ENCODE results near the gene TSNAX. TPM values are rescaled to one million over a fixed set of nuclear protein-coding genes. Genes with fewer than 3 reads are reported as not detected.

Gene TSNAX
- total and polyA plus RNA-seq, 2 of the 4 experiments (the other 2 are of a cell fraction) = 19.6 to 60.6 TPM

- DNase-seq = no peak
- H2BK5ac ChIP-seq (ENCODE audit: low read depth, low read length, poor library complexity, severe bottlenecking) = no peak overlapping the region
- no peak overlapping the region for H4K5ac ChIP-seq (ENCODE audit: low read depth, low read length)
- H3K56ac ChIP-seq (ENCODE audit: extremely low read depth, insufficient read depth, low read length) = no peak overlapping the region
- no peaks in the 10 kb centered on the region for H3K4me1 ChIP-seq (ENCODE audit: control insufficient read depth, insufficient read depth, low read length)
- no peaks in the 10 kb centered on the region for H3K9me1 ChIP-seq (ENCODE audit: insufficient read depth, low read length)
- H3K4me2 ChIP-seq (ENCODE audit: low read depth, low read length) = no peak overlapping the region
- H3K9me3 ChIP-seq (ENCODE audit: control insufficient read depth, insufficient read depth, low read length) = no peaks in the 10 kb centered on the region
- no peak overlapping the region for H4K8ac ChIP-seq (ENCODE audit: low read depth in 2 of 2, low read length in 2 of 2)
- ATAC-seq (ENCODE audit: low read depth) = no peak
- H3K36me3 ChIP-seq (ENCODE audit: control insufficient read depth, insufficient read depth, low read length) = 0 out of 2 replicates have a peak, but pooled peaks cover 2% of the 10 kb centered on the region
- dilution Hi-C loops (cut with HindIII; ENCODE audit: low sequenced_read_pairs, unreplicated experiment) = no loop called here
- no peak overlapping the region for H3K4me3 ChIP-seq (ENCODE audit: insufficient read depth, low read depth, low read length)
- no peaks in the 10 kb centered on the region for H3K27me3 ChIP-seq (ENCODE audit: control insufficient read depth, insufficient read depth, low read length)
- H2BK20ac ChIP-seq (ENCODE audit: low read depth, low read length) = no peak overlapping the region
- intact Hi-C loops (cut with micrococcal nuclease) = no loop called here
- H2AK9ac ChIP-seq (replicated peaks; ENCODE audit: low read depth, low read length, poor library complexity) = no peak overlapping the region
- H3K27ac ChIP-seq (ENCODE audit: insufficient read depth, low read length) = no peak overlapping the region
- no peaks in the 10 kb centered on the region for H3K79me1 ChIP-seq (ENCODE audit: low read depth in 1 of 2, low read length in 2 of 2)
- POLR2A ChIA-PET (ENCODE audit: unreplicated experiment) = no interaction called here
- H3K23ac ChIP-seq (ENCODE audit: low read depth, low read length) = no peak overlapping the region
- H4K20me1 ChIP-seq (ENCODE audit: insufficient read depth, low read length) = no peaks in the 10 kb centered on the region
- CTCF ChIA-PET = no interaction called here
- 60% methylated on average over 1 of the region's 6 CpGs; no CpG with 5 or more reads in 1 of the 2 experiments for WGBS, 2 experiments (ENCODE audit: extremely low coverage in 2 of 2, insufficient read length in 1 of 2)
- H3K14ac ChIP-seq (replicated peaks; ENCODE audit: low read depth, low read length) = no peak overlapping the region
- TF ChIP-seq, protein P1, sequence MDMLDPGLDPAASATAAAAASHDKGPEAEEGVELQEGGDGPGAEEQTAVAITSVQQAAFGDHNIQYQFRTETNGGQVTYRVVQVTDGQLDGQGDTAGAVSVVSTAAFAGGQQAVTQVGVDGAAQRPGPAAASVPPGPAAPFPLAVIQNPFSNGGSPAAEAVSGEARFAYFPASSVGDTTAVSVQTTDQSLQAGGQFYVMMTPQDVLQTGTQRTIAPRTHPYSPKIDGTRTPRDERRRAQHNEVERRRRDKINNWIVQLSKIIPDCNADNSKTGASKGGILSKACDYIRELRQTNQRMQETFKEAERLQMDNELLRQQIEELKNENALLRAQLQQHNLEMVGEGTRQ (IDR thresholded peaks at IDR 0.05; ENCODE audit: low read depth, low read length) = no peak
- TF ChIP-seq MAFK (IDR thresholded peaks at IDR 0.05; ENCODE audit: low read depth, low read length) (no peak), POLR2A (IDR thresholded peaks at IDR 0.05; ENCODE audit: low read depth, low read length) (no peak), CTCF (conservative IDR thresholded peaks at IDR 0.05; ENCODE audit: low read depth, low read length) (no peak), BHLHE40 (IDR thresholded peaks at IDR 0.05; ENCODE audit: low read depth, low read length) (no peak), FOS (IDR thresholded peaks at IDR 0.05; ENCODE audit: low read depth, low read length) (no peak), RFX5 (IDR thresholded peaks at IDR 0.05; ENCODE audit: low read depth, low read length) (no peak), RCOR1 (IDR thresholded peaks at IDR 0.05; ENCODE audit: insufficient replicate concordance, low read length) (no peak), MXI1 (IDR thresholded peaks at IDR 0.05; ENCODE audit: borderline replicate concordance, low read depth, low read length) (no peak), SMC3 (IDR thresholded peaks at IDR 0.05; ENCODE audit: low read depth, low read length) (no peak), ELK1 (IDR thresholded peaks at IDR 0.05; ENCODE audit: borderline replicate concordance, low read depth, low read length) (no peak), MAZ (IDR thresholded peaks at IDR 0.05; ENCODE audit: borderline replicate concordance, low read depth, low read length) (no peak), NFE2L2 (IDR thresholded peaks at IDR 0.05; ENCODE audit: low read depth, low read length) (no peak), CEBPB (IDR thresholded peaks at IDR 0.05; ENCODE audit: low read depth, low read length) (no peak)
- in situ Hi-C loops (cut with MboI; ENCODE audit: low sequenced_read_pairs) = no loop called here
- no peak overlapping the region for H3K9ac ChIP-seq (ENCODE audit: low read depth, low read length)
- H2BK15ac ChIP-seq (ENCODE audit: low read depth, low read length) = no peak overlapping the region
- no peak overlapping the region for H2BK120ac ChIP-seq (ENCODE audit: low read depth, low read length)
- no TSS peak for BruUV-seq (replicated peaks)
- H4K91ac ChIP-seq (ENCODE audit: insufficient read depth, low read depth, low read length) = no peak overlapping the region
- H3K4ac ChIP-seq (ENCODE audit: low read depth, low read length) = no peak overlapping the region
- H3K18ac ChIP-seq (ENCODE audit: low read depth, low read length) = no peak overlapping the region
- H2AFZ ChIP-seq (replicated peaks; ENCODE audit: low read length, poor library complexity) = no peak overlapping the region
- no peak overlapping the region for H2AK5ac ChIP-seq (ENCODE audit: low read depth, low read length)
Measured at GRCh38 chr1:231571904-231572303, 43.4 kb downstream of the TSNAX start.

Measured in IMR-90 (cell line).